ENCODE data around the gene AOC1. TPM values are rescaled to one million over a fixed set of nuclear protein-coding genes. Genes with fewer than 3 reads are reported as not detected.

The AOC1 gene
- total RNA-seq, 1 experiment from 2014 or later, result not detected

DNA sequence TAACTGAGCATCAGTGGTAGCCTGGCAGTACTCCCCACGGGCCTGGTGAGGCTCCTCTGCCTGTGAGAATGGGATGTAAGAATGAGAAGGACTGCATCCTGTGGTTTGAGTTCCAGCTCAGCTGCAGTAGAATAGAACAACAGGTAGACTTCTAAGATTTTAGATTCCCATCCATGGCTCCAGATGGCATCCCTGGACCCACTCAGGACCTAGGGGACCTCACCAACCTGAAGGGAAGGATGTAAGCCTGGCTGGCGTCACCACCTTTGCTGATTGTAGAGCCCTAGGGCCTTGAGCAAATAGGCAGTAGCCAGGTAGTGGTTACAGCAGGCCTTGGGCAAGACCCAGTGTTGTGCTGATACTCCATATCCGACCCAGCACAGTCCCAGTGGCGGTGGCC lies 9.6 kb upstream of the AOC1 start:
- Histone ChIP-seq H3F3A (ENCODE audit: low read length, unreplicated experiment) (no peaks in the 10 kb centered on the region), H3K9me3 (ENCODE audit: low read length) (no peaks in the 10 kb centered on the region), H3K9ac (ENCODE audit: low read length) (no peak overlapping the region), H3K27me3 (ENCODE audit: low read length) (peaks cover 68% of the 10 kb centered on the region), H3K79me2 (ENCODE audit: low read length) (no peaks in the 10 kb centered on the region), H2AFZ (ENCODE audit: low read length) (no peak overlapping the region), H3K36me3 (ENCODE audit: low read depth, low read length) (no peaks in the 10 kb centered on the region), H3K27ac (ENCODE audit: low read length) (no peak overlapping the region), H3K4me1 (ENCODE audit: insufficient read depth, low read length) (no peaks in the 10 kb centered on the region), H4K20me1 (ENCODE audit: low read length) (no peaks in the 10 kb centered on the region), H3K4me2 (ENCODE audit: low read length) (no peak overlapping the region), H3K9me2 (replicated peaks; ENCODE audit: low read length) (no peaks in the 10 kb centered on the region), H3K4me3 (ENCODE audit: low read length) (no peak overlapping the region)
- intact Hi-C loops (cut with micrococcal nuclease), result no loop called here
- ChIA-PET CTCF (no interaction called here), POLR2A (ENCODE audit: unreplicated experiment) (no interaction called here)
- DNase-seq (no peak), ATAC-seq (no peak)
- TF ChIP-seq EZH2 (IDR thresholded peaks at IDR 0.05; ENCODE audit: low read length, unreplicated experiment), result no peak
- BruUV-seq (replicated peaks), result no TSS peak

DNA sequence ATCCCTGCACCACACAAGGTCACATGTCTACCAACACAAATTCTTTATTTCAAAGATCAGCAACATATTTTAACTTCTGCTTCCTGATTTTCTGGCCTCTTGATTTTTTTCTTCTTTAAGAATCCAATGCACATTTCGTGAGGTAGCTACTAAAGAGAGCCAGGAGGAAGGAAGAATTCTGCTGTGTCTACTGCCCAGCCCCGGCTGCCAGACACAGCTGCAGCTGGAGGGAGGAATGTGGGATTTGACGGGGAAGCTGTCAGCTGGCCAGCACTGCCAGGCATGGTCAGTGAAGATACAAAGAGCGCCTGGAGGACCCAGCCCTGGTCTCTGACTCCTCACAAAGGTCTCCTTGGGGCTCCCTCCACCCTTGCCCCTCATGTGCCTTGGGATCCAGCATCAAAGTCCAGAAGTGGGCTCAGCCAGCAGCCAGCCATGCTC lies 6.9 kb upstream of the AOC1 start:
- Histone ChIP-seq H4K20me1 (ENCODE audit: low read length) (no peaks in the 10 kb centered on the region), H3K9ac (ENCODE audit: low read length) (no peak overlapping the region), H3K4me1 (ENCODE audit: insufficient read depth, low read length) (no peaks in the 10 kb centered on the region), H3K4me3 (ENCODE audit: low read length) (no peak overlapping the region), H2AFZ (ENCODE audit: low read length) (no peak overlapping the region), H3K9me2 (replicated peaks; ENCODE audit: low read length) (no peaks in the 10 kb centered on the region), H3K36me3 (ENCODE audit: low read depth, low read length) (no peaks in the 10 kb centered on the region), H3K4me2 (ENCODE audit: low read length) (no peak overlapping the region), H3K27ac (ENCODE audit: low read length) (no peak overlapping the region), H3K27me3 (ENCODE audit: low read length) (peaks cover 81% of the 10 kb centered on the region), H3F3A (ENCODE audit: low read length, unreplicated experiment) (no peaks in the 10 kb centered on the region), H3K79me2 (ENCODE audit: low read length) (no peaks in the 10 kb centered on the region), H3K9me3 (ENCODE audit: low read length) (no peaks in the 10 kb centered on the region)
- intact Hi-C loops (cut with micrococcal nuclease), result no loop called here
- BruUV-seq (replicated peaks), result no TSS peak
- CTCF ChIA-PET, result no interaction called here
- TF ChIP-seq EZH2 (IDR thresholded peaks at IDR 0.05; ENCODE audit: low read length, unreplicated experiment), result no peak
- TF ChIP-seq, protein P1, sequence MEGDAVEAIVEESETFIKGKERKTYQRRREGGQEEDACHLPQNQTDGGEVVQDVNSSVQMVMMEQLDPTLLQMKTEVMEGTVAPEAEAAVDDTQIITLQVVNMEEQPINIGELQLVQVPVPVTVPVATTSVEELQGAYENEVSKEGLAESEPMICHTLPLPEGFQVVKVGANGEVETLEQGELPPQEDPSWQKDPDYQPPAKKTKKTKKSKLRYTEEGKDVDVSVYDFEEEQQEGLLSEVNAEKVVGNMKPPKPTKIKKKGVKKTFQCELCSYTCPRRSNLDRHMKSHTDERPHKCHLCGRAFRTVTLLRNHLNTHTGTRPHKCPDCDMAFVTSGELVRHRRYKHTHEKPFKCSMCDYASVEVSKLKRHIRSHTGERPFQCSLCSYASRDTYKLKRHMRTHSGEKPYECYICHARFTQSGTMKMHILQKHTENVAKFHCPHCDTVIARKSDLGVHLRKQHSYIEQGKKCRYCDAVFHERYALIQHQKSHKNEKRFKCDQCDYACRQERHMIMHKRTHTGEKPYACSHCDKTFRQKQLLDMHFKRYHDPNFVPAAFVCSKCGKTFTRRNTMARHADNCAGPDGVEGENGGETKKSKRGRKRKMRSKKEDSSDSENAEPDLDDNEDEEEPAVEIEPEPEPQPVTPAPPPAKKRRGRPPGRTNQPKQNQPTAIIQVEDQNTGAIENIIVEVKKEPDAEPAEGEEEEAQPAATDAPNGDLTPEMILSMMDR (conservative IDR thresholded peaks at IDR 0.05; ENCODE audit: low read depth, low read length), result no peak
- ATAC-seq (no peak), DNase-seq (no peak)
- POLR2A ChIA-PET (ENCODE audit: unreplicated experiment), result no interaction called here

DNA sequence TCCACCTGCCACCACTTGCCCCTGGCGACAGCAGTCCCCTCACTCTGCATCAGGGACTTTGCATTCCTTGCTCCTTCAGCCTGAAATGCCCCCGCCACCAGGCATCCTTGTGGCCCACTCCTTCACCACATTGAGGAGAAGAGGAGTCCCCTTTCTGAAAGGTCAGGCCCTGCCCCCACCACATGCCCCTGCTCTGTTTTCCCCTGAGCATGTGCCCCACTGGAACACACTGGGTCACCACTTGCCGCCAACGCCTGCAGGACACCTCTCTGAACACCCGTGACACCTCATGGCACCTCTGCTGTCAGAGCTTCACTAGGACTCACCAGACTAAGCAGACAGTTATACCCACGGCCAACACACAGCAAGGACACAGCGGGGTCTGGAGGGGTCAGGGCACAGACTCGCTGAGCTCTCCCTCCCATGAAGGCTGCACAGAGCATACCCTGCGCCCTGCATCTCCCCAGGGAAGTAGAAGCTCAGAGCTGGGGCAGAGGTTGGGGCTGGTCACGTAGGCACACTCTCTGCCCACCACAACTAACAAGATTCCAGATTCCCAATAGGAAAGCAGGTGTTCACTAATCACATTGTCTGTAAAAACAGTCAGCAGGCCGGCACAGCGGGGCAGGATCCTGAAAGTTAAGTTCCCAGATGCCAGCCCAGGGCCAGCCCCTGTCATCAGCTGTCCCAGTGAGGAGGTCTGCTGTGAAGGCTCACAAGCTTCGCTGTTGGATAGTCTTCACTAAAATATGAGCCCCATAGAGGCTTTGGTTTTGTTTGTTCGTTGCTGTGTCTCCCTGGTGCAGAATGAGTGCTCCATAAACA lies 5.8 kb upstream of the AOC1 start:
- Histone ChIP-seq H3K9ac (ENCODE audit: low read length) (no peak overlapping the region), H3F3A (ENCODE audit: low read length, unreplicated experiment) (no peaks in the 10 kb centered on the region), H3K27ac (ENCODE audit: low read length) (no peak overlapping the region), H3K36me3 (ENCODE audit: low read depth, low read length) (no peaks in the 10 kb centered on the region), H3K4me3 (ENCODE audit: low read length) (no peak overlapping the region), H3K9me2 (replicated peaks; ENCODE audit: low read length) (no peaks in the 10 kb centered on the region), H3K4me1 (ENCODE audit: insufficient read depth, low read length) (no peaks in the 10 kb centered on the region), H3K27me3 (ENCODE audit: low read length) (peaks cover 84% of the 10 kb centered on the region), H4K20me1 (ENCODE audit: low read length) (no peaks in the 10 kb centered on the region), H3K79me2 (ENCODE audit: low read length) (no peaks in the 10 kb centered on the region), H3K4me2 (ENCODE audit: low read length) (no peak overlapping the region), H2AFZ (ENCODE audit: low read length) (no peak overlapping the region), H3K9me3 (ENCODE audit: low read length) (no peaks in the 10 kb centered on the region)
- TF ChIP-seq EZH2 (IDR thresholded peaks at IDR 0.05; ENCODE audit: low read length, unreplicated experiment), result no peak
- TF ChIP-seq EZH2phosphoT487 (IDR thresholded peaks at IDR 0.05; ENCODE audit: borderline replicate concordance, low read length), result no peak
- TF ChIP-seq, protein P1 (conservative IDR thresholded peaks at IDR 0.05; ENCODE audit: low read depth, low read length), result no peak
- POLR2A ChIA-PET (ENCODE audit: unreplicated experiment), result no interaction called here
- intact Hi-C loops (cut with micrococcal nuclease), result no loop called here
- ATAC-seq (no peak), DNase-seq (no peak)
- CTCF ChIA-PET, result no interaction called here
- BruUV-seq (replicated peaks), result no TSS peak

Data from PC-3 (cell line).